ENCODE results near the gene TMEM40. TPM values are rescaled to one million over a fixed set of nuclear protein-coding genes. Genes with fewer than 3 reads are reported as not detected.

The TMEM40 gene
- total RNA-seq, 2 experiments from 2014 or later: not detected

DNA sequence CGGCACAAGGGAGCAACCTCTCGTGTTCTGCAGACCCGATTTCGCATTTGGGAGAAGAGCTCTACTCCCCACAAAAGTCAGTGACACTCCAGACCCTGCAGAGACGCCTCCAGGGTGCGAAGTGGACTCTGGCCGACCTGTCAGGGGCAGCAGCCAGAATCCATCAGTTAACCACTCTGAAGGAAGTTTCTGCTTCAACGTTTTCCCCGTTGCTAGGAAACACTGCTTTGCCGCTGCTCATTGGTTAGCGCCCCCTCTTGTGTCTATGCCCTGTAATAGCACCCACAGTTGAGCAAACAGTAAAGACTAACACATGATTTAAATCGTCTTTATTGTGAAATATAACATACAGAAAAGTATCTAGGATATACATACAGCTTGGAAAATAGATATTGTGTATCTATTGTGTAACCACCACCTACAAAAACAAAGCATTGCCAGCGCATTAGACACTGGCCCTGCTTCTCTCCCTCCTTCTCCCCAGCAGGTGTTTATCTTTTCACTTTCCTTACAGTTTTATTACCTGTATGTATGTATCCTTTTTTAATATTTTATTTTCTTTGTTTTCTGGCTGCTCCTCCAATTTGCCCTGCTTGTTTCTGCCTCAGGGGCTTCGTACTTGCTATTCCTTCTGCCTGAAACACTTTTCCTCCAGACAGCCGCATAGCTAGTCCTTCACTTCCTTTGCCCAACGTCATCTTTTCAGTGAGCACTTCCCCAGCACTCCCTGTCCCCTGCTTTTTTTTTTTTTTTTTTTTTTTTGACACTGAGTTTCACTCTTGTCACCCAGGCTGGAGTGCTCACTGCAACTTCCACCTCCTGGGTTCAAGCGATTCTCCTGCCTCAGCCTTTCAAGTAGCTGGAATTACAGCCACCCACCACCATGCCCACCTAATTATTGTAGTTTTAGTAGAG lies 38.8 kb downstream of the TMEM40 start:
- peak; percentile 83 for DNase-seq
- intact Hi-C loops (cut with micrococcal nuclease): loop anchor here (1.0 to 5.0 kb wide), 5 partner anchors 56 to 585 kb away; partner anchors contain the start of genes RAF1 and TSEN2
- Mint-ChIP-seq H3K36me3 (ENCODE audit: low read depth) (no peaks in the 10 kb centered on the region), H3K27ac (no peak overlapping the region), H3K9me3 (no peaks in the 10 kb centered on the region), H3K4me1 (ENCODE audit: low read depth) (peaks cover 9% of the 10 kb centered on the region), H3K4me3 (peak overlapping the region; percentile 56), H3K27me3 (ENCODE audit: low read depth) (no peaks in the 10 kb centered on the region)
- CTCF ChIA-PET: interaction anchor here (0.6 to 2.9 kb wide), 18 partner anchors 10 to 167 kb away, joined by 3 to 15 read pairs (median 4); no protein-coding TSS in a partner anchor

GRCh38 chr3:12719541-12719940 lies 39.5 kb downstream of the TMEM40 start:
- Mint-ChIP-seq H3K27ac (no peak overlapping the region), H3K4me1 (ENCODE audit: low read depth) (peaks cover 9% of the 10 kb centered on the region), H3K9me3 (no peaks in the 10 kb centered on the region), H3K36me3 (ENCODE audit: low read depth) (no peaks in the 10 kb centered on the region), H3K4me3 (no peak overlapping the region), H3K27me3 (ENCODE audit: low read depth) (no peaks in the 10 kb centered on the region)
- no peak for DNase-seq
- CTCF ChIA-PET: interaction anchor here (1.3 to 2.9 kb wide), 5 partner anchors 13 to 117 kb away, joined by 4 to 15 read pairs (median 5); no protein-coding TSS in a partner anchor
- intact Hi-C loops (cut with micrococcal nuclease): no loop called here

DNA sequence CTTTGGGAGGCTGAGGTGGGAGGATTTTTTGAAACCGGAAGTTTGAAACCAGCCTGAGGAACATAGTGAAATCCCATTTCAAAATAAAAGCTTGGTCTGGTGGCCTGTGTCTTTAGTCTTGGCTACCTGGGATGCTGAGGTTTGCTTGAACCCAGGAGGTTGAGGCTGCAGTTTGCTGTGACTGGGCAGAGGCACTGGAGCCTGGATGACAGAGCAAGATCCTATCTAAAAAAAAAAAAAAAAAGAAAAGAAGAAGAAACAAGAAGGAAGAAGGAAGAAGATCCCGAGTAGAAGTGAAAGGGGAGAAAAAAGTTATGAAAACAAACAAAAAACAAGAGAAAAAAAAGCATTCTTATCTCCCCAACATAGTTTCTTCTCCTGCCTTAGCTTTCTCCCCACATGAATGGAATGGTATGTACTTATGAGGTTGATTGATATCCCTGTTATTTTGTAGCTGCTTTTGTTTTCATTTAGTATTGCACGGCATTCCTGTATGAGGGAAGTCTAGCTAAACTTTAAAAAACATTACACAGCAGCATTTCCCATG lies 42.4 kb downstream of the TMEM40 start:
- Mint-ChIP-seq H3K36me3 (ENCODE audit: low read depth) (no peaks in the 10 kb centered on the region), H3K27me3 (ENCODE audit: low read depth) (no peaks in the 10 kb centered on the region), H3K4me3 (no peak overlapping the region), H3K4me1 (ENCODE audit: low read depth) (peaks cover 9% of the 10 kb centered on the region), H3K27ac (no peak overlapping the region), H3K9me3 (no peaks in the 10 kb centered on the region)
- intact Hi-C loops (cut with micrococcal nuclease): no loop called here
- CTCF ChIA-PET: interaction anchor here (0.5 to 1.0 kb wide), 3 partner anchors 9 to 164 kb away, joined by 3 read pairs; no protein-coding TSS in a partner anchor
- no peak for DNase-seq

- Mint-ChIP-seq H3K36me3 (ENCODE audit: low read depth) (no peaks in the 10 kb centered on the region), H3K27ac (no peak overlapping the region), H3K9me3 (no peaks in the 10 kb centered on the region), H3K4me3 (no peak overlapping the region), H3K4me1 (ENCODE audit: low read depth) (no peaks in the 10 kb centered on the region), H3K27me3 (ENCODE audit: low read depth) (no peaks in the 10 kb centered on the region)
- intact Hi-C loops (cut with micrococcal nuclease): no loop called here
- DNase-seq: no peak
- CTCF ChIA-PET: no interaction called here
Measured at GRCh38 chr3:12714278-12714677, 44.8 kb downstream of the TMEM40 start.

- Mint-ChIP-seq H3K9me3 (no peaks in the 10 kb centered on the region), H3K4me3 (no peak overlapping the region), H3K27me3 (ENCODE audit: low read depth) (no peaks in the 10 kb centered on the region), H3K36me3 (ENCODE audit: low read depth) (no peaks in the 10 kb centered on the region), H3K4me1 (ENCODE audit: low read depth) (no peaks in the 10 kb centered on the region), H3K27ac (no peak overlapping the region)
- intact Hi-C loops (cut with micrococcal nuclease): no loop called here
- CTCF ChIA-PET: interaction anchor here (0.9 kb wide), 1 partner anchor 10 kb away, joined by 3 read pairs; no protein-coding TSS in a partner anchor
- no peak for DNase-seq
Measured at GRCh38 chr3:12710062-12710461, 49.0 kb downstream of the TMEM40 start.

DNA sequence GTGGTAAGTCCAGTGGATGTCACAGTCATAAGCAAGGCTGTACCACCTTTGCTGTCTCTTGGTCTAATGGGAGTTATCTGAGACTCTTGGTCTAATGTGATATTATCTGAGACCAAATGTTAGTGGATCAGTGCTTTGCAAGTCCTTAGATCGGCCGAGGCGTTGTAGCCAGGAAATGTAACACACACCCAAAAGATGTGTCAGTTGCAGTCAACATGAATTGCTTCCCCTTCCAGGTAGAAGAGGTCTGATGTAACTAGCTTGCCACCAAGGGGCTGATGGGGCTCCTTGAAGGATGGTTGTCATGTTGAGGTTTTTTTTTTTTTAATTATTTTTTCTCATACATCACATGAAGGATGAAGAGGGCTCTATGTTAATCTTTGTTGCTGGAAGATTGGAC lies 49.7 kb downstream of the TMEM40 start:
- no peak overlapping the region for H3K27ac Mint-ChIP-seq
- no peaks in the 10 kb centered on the region for H3K36me3 Mint-ChIP-seq (ENCODE audit: low read depth)
- CTCF ChIA-PET: interaction anchor here (0.8 to 1.6 kb wide), 4 partner anchors 13 to 78 kb away, joined by 3 to 4 read pairs (median 4); partner anchors contain the start of gene RAF1
- H3K4me3 Mint-ChIP-seq: no peak overlapping the region
- no peaks in the 10 kb centered on the region for H3K4me1 Mint-ChIP-seq (ENCODE audit: low read depth)
- no peaks in the 10 kb centered on the region for H3K27me3 Mint-ChIP-seq (ENCODE audit: low read depth)
- intact Hi-C loops (cut with micrococcal nuclease): loop anchor here (5.0 kb wide), 1 partner anchor 183 kb away; no protein-coding TSS in a partner anchor
- no peaks in the 10 kb centered on the region for H3K9me3 Mint-ChIP-seq
- DNase-seq: no peak

GRCh38 chr3:12708584-12709192 lies 50.4 kb downstream of the TMEM40 start:
- Mint-ChIP-seq H3K27me3 (ENCODE audit: low read depth) (no peaks in the 10 kb centered on the region), H3K27ac (no peak overlapping the region), H3K4me1 (ENCODE audit: low read depth) (no peaks in the 10 kb centered on the region), H3K9me3 (no peaks in the 10 kb centered on the region), H3K36me3 (ENCODE audit: low read depth) (no peaks in the 10 kb centered on the region), H3K4me3 (no peak overlapping the region)
- no peak for DNase-seq
- intact Hi-C loops (cut with micrococcal nuclease): loop anchor here (5.0 kb wide), 1 partner anchor 184 kb away; no protein-coding TSS in a partner anchor
- CTCF ChIA-PET: interaction anchor here (0.8 to 1.6 kb wide), 5 partner anchors 12 to 101 kb away, joined by 3 to 4 read pairs (median 4); partner anchors contain the start of gene RAF1

GRCh38 chr3:12707449-12707848 lies 51.6 kb downstream of the TMEM40 start:
- intact Hi-C loops (cut with micrococcal nuclease): loop anchor here (5.0 kb wide), 1 partner anchor 185 kb away; no protein-coding TSS in a partner anchor
- H3K4me3 Mint-ChIP-seq: no peak overlapping the region
- no peak for DNase-seq
- no peaks in the 10 kb centered on the region for H3K27me3 Mint-ChIP-seq (ENCODE audit: low read depth)
- no peaks in the 10 kb centered on the region for H3K4me1 Mint-ChIP-seq (ENCODE audit: low read depth)
- CTCF ChIA-PET: interaction anchor here (1.1 to 2.7 kb wide), 3 partner anchors 10 to 41 kb away, joined by 3 to 15 read pairs (median 3); no protein-coding TSS in a partner anchor
- H3K36me3 Mint-ChIP-seq (ENCODE audit: low read depth): no peaks in the 10 kb centered on the region
- H3K9me3 Mint-ChIP-seq: no peaks in the 10 kb centered on the region
- H3K27ac Mint-ChIP-seq: no peak overlapping the region

DNA sequence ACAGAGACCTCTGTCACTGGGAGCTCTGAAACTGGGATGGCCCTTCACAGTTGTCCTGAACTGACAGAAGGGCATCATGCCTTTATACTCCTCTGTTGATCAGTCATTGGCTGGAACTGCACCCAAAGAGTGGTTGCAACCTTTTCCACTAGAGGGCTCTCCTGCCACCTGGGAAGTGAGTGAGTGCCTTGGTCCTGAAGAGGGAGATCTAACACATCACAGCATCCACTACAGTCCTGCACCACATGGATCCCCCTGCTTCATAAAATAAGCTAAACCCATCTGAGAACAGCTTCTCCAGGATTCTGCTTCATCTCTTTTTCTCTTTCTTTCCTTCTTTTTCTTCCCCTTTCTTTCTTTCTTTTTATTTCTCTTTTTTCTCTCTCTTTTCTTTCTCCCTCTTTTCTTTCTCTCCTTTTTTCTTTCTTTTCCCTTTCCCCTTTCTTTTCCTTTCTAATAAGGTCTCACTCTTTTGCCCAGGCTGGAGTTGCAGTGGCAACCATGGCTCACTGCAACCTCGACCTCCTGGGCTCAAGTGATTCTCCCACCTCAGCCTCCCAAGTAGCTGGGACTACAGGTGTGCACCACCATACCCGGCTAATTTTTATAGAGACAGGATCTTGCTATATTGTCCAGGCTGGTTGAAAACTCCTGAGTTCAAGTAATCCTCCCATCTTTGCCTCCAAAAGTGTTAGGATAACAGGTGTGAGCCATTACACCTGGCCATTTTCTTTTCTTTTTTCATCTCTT lies 52.4 kb downstream of the TMEM40 start:
- no peaks in the 10 kb centered on the region for H3K36me3 Mint-ChIP-seq (ENCODE audit: low read depth)
- no peaks in the 10 kb centered on the region for H3K27me3 Mint-ChIP-seq (ENCODE audit: low read depth)
- DNase-seq: peak; percentile 80
- H3K27ac Mint-ChIP-seq: no peak overlapping the region
- H3K4me1 Mint-ChIP-seq (ENCODE audit: low read depth): no peaks in the 10 kb centered on the region
- intact Hi-C loops (cut with micrococcal nuclease): loop anchor here (1.0 to 5.0 kb wide), 3 partner anchors 104 to 186 kb away; partner anchors contain the start of gene RPL32
- no peaks in the 10 kb centered on the region for H3K9me3 Mint-ChIP-seq
- H3K4me3 Mint-ChIP-seq: no peak overlapping the region
- CTCF ChIA-PET: interaction anchor here (0.6 to 2.7 kb wide), 16 partner anchors 9 to 191 kb away, joined by 3 to 15 read pairs (median 3); partner anchors contain the start of gene RAF1

DNA sequence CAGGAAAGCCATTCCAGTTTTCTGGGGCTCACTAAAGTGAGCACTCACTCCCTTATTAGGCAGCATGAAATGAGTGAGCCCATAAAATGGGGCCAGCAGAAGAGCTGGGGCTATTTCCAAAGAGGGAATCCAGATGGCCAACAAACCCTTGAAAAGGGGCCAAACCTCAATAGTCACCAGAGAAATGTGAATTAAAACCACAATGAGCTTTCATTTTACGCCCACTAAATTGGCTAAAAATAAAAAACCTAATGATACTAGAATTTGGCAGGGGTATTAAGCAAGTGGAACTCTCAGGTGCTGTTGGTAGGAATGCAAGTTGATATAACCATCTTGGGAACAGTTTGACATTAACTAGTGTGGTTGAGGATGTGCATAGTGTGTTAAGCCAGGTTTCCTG lies 53.1 kb downstream of the TMEM40 start:
- intact Hi-C loops (cut with micrococcal nuclease): loop anchor here (1.0 to 5.0 kb wide), 3 partner anchors 104 to 186 kb away; partner anchors contain the start of gene RPL32
- CTCF ChIA-PET: interaction anchor here (0.7 to 2.7 kb wide), 8 partner anchors 10 to 81 kb away, joined by 3 to 15 read pairs (median 3); no protein-coding TSS in a partner anchor
- H3K36me3 Mint-ChIP-seq (ENCODE audit: low read depth): no peaks in the 10 kb centered on the region
- DNase-seq: no peak
- H3K4me3 Mint-ChIP-seq: no peak overlapping the region
- no peaks in the 10 kb centered on the region for H3K4me1 Mint-ChIP-seq (ENCODE audit: low read depth)
- H3K9me3 Mint-ChIP-seq: no peaks in the 10 kb centered on the region
- H3K27me3 Mint-ChIP-seq (ENCODE audit: low read depth): no peaks in the 10 kb centered on the region
- no peak overlapping the region for H3K27ac Mint-ChIP-seq

DNA sequence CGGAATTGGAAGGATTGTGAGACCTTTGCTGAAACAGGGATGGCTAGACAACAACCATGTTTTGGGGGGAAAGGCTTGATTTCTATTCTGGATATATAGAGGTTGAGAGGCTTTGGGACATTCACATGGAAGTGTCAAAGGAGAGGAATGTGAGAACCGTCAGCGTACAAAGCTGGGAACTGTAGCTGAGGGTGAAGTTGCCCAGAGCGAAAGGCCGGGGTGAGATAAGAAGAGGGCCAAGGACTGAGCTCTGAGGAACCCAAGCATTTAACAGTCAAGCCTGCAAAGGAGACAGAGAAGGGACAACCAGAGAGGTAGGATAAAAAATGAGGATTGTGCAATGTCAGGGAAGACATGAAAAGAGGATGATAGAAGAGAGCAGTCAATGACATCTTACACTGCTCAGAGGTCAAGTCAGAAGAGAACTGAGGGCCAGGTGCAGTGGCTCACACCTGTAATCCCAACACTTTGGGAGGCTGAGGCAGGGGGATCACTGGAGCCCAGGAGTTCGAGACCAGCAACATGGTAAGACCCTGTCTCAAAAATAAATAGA lies 53.6 kb downstream of the TMEM40 start:
- Mint-ChIP-seq H3K27ac (no peak overlapping the region), H3K9me3 (no peaks in the 10 kb centered on the region), H3K4me1 (ENCODE audit: low read depth) (no peaks in the 10 kb centered on the region), H3K4me3 (no peak overlapping the region), H3K36me3 (ENCODE audit: low read depth) (no peaks in the 10 kb centered on the region), H3K27me3 (ENCODE audit: low read depth) (no peaks in the 10 kb centered on the region)
- no peak for DNase-seq
- intact Hi-C loops (cut with micrococcal nuclease): loop anchor here (5.0 kb wide), 1 partner anchor 187 kb away; no protein-coding TSS in a partner anchor
- CTCF ChIA-PET: interaction anchor here (1.0 to 2.7 kb wide), 3 partner anchors 14 to 60 kb away, joined by 3 to 15 read pairs (median 4); no protein-coding TSS in a partner anchor
